Activated T-helper 17 cell treated with anti-CD3 and anti-CD28 coated beads, Interleukin-2, amount 50 U/mL, for 72 hours (primary cell): ENCODE measurements around the gene APOB. TPM values are rescaled to one million over a fixed set of nuclear protein-coding genes. Genes with fewer than 3 reads are reported as not detected.

Experiments
- ATAC-seq: fragments of 150-1000 bp; cut with Tn5 transposase; replicated peaks from 2 replicates; pipeline ENCODE4 v1.10.0; 2021; ENCODE audit warnings: mild to moderate bottlenecking, moderate library complexity
- H3K27ac Mint-ChIP-seq: one replicate; pipeline ENCODE4 v1.8.0; 2022; ENCODE audit warnings: mixed read lengths
- H3K27me3 Mint-ChIP-seq: one replicate; pipeline ENCODE4 v1.8.0; 2022; ENCODE audit warnings: mixed read lengths
- H3K36me3 Mint-ChIP-seq: one replicate; pipeline ENCODE4 v1.8.0; 2022; ENCODE audit warnings: low read depth, mild to moderate bottlenecking, mixed read lengths
- H3K4me1 Mint-ChIP-seq: one replicate; pipeline ENCODE4 v1.8.0; 2022; ENCODE audit warnings: mixed read lengths
- H3K4me3 Mint-ChIP-seq: one replicate; pipeline ENCODE4 v1.8.0; 2022; ENCODE audit warnings: mild to moderate bottlenecking, mixed read lengths
- H3K9me3 Mint-ChIP-seq: one replicate; pipeline ENCODE4 v1.8.0; 2022; ENCODE audit warnings: mixed read lengths
- total RNA-seq, 2 donors: library from RNA; stranded (reverse); gene quantifications; one replicate each; pipeline ENCODE4 v1.2.3, GENCODE V29; 2022

The APOB gene
- total RNA-seq, 2 donors from 2014 or later: not detected

DNA sequence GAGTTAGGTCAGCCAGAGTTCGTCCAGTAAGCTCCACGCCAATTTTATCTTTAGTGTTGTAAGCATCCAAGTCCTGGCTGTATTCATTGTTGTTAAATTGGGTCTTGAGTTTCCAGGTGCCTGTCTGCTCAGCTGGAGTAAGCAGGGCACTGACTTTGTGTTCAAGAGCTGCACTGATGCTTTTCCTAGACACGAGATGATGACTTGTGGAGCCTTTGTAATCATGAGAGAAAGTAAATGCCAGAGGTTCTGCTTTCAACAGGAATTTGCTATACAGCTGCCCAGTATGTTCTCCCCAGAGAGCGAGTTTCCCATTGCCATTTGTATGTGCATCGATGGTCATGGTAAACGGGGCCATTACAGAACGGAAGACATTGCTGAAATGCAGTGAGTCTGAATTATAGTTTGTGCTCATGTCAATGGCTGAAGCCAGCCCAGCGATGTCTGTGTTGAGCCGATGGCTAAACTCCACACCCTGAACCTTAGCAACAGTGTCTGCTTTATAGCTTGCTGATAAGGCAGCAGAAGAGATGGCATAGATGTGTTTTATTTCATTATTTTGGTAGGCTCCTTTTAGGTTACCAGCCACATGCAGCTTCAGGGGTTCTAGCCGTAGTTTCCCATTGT lies 32.9 kb downstream of the APOB start:
- H3K4me1 Mint-ChIP-seq: no peaks in the 10 kb centered on the region
- H3K27ac Mint-ChIP-seq: no peak overlapping the region
- no peak for ATAC-seq
- peaks cover 14% of the 10 kb centered on the region for H3K27me3 Mint-ChIP-seq
- H3K9me3 Mint-ChIP-seq: no peaks in the 10 kb centered on the region
- no peak overlapping the region for H3K4me3 Mint-ChIP-seq
- H3K36me3 Mint-ChIP-seq: no peaks in the 10 kb centered on the region

DNA sequence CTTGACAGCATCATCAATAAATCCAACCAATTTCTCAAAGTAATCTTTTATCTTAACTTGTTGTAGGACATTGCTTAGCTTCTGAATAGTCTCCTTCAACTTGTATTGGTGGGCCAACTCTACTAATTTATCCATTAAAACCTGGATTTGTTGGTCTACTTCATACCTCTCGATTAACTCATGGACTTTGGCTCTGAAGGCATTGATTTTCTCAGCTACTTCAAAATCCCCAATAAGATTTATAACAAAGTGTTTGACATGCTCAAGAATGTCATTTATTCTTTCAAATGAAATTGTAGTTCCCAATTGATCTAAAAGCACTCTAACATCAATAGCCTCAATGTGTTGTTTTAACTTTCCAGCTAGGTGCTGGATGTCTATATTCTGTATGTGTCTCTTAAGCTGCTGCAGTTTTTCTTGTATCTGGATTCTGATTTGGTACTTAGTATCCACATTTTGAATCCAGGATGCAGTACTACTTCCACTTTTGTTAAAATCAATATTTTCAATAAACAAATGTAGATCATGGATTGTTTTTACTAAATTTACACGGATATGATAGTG lies 34.1 kb downstream of the APOB start:
- H3K4me3 Mint-ChIP-seq: no peak overlapping the region
- ATAC-seq: no peak
- peaks cover 14% of the 10 kb centered on the region for H3K27me3 Mint-ChIP-seq
- no peaks in the 10 kb centered on the region for H3K9me3 Mint-ChIP-seq
- no peaks in the 10 kb centered on the region for H3K4me1 Mint-ChIP-seq
- no peak overlapping the region for H3K27ac Mint-ChIP-seq
- no peaks in the 10 kb centered on the region for H3K36me3 Mint-ChIP-seq

DNA sequence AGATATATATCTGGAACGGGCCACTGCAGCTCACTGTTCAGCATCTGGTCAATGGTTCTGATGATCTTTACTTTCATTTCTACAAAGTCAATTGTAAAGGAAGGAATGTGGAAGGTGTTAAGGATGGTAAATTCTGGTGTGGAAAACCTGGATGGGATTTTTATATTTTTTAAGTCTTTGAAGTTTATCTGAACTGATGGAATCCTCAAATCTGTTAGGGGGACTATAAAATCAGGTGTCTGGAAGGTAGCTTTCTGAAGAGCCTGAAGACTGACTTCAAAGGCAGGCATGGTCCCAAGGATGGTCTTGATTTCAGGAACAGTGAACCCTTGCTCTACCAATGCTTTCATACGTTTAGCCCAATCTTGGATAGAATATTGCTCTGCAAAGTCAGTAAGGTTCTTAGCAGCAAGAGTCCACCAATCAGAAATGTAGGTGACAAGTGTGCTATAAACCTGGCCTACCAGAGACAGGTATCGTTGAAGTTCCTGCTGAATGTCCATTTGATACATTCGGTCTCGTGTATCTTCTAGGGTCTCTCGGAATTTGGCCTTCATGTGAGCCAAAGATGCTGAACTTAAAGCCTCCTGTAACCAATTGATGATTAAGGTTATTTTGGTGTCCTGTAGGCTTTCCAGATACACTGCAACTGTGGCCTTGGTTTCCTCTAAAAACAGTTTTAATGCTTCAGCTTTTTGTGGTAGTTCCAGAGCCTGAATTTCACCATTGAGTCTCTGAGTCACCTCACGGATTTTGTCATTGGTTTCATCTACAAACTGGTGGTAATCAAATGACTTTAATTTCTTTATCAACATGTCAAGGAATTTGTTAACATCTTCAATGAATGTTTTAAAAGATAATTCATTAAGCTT lies 34.8 kb downstream of the APOB start:
- no peak overlapping the region for H3K27ac Mint-ChIP-seq
- no peak for ATAC-seq
- H3K4me3 Mint-ChIP-seq: no peak overlapping the region
- no peaks in the 10 kb centered on the region for H3K4me1 Mint-ChIP-seq
- H3K36me3 Mint-ChIP-seq: no peaks in the 10 kb centered on the region
- H3K27me3 Mint-ChIP-seq: peaks cover 14% of the 10 kb centered on the region
- no peaks in the 10 kb centered on the region for H3K9me3 Mint-ChIP-seq

DNA sequence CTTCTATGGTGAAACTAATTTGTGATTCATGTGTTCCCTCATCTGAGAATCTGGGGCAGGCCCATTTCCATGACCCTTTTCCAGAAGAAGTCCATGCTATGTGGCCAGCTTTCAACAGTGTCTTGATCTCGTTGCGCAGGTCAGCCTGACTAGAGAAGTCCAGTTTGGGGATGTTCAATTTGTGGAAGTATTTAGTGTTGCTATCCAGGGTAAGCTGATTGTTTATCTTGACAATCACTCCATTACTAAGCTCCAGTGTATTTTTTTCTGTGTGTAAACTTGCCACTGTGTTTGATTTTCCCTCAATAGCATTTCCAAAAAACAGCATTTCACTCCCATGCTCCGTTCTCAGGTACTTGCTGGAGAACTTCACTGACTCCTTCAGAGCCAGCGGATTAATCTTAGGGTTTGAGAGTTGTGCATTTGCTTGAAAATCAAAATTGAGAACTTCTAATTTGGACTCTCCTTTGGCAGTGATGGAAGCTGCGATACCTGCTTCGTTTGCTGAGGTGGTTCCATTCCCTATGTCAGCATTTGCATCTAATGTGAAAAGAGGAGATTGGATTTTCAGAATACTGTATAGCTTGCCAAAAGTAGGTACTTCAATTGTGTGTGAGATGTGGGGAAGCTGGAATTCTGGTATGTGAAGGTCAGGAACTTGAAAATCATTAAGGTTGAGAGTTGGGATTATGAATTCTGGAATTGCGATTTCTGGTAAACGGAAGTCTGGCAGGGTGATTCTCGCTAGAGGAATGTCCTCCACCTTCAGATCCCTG lies 35.7 kb downstream of the APOB start:
- Mint-ChIP-seq H3K27me3 (peaks cover 10% of the 10 kb centered on the region), H3K4me1 (no peaks in the 10 kb centered on the region), H3K4me3 (no peak overlapping the region), H3K27ac (no peak overlapping the region), H3K36me3 (no peaks in the 10 kb centered on the region), H3K9me3 (no peaks in the 10 kb centered on the region)
- ATAC-seq: no peak

DNA sequence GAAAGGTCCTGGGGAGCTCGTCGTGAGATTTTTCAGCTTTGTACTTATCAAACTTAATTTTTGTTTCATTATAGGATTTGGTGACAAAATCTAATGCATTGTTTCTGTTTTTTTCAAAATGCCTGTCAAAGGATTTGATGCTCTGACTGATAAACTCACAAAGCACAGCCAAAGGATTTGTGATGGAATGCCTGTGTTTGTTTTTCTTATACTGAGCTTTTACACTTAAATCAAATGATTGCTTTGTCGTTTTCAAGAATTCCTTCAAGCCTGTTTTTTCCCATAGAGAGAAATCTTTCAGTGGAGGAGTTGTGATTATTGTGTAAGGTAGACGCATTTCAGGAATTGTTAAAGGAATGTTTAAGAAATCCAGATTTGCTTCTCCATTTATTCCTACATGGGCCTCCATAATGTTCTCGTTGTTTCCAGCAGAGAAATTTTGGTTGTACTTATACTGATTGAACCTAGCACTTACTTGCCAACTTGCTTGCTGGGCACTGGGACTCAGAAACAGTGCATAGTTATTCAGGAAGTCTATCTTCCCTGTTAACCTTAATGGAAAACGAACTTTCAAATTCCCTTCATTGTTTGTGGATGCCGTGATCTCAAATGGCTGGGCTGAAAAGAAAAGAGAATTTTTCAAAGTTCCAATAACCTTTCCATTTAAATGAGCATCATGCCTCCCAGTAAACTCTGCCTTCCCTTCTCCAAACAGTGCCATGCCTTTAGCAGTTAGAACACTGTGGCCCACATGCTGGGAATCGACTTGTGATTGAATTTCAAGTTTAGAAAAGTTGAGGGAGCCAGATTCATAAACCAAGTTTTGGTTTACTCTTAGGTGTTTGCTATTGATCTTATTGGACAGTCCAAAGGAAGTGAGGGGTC lies 36.5 kb downstream of the APOB start:
- Mint-ChIP-seq H3K27ac (no peak overlapping the region), H3K36me3 (no peaks in the 10 kb centered on the region), H3K4me3 (no peak overlapping the region), H3K9me3 (no peaks in the 10 kb centered on the region), H3K4me1 (no peaks in the 10 kb centered on the region), H3K27me3 (peaks cover 10% of the 10 kb centered on the region)
- no peak for ATAC-seq

DNA sequence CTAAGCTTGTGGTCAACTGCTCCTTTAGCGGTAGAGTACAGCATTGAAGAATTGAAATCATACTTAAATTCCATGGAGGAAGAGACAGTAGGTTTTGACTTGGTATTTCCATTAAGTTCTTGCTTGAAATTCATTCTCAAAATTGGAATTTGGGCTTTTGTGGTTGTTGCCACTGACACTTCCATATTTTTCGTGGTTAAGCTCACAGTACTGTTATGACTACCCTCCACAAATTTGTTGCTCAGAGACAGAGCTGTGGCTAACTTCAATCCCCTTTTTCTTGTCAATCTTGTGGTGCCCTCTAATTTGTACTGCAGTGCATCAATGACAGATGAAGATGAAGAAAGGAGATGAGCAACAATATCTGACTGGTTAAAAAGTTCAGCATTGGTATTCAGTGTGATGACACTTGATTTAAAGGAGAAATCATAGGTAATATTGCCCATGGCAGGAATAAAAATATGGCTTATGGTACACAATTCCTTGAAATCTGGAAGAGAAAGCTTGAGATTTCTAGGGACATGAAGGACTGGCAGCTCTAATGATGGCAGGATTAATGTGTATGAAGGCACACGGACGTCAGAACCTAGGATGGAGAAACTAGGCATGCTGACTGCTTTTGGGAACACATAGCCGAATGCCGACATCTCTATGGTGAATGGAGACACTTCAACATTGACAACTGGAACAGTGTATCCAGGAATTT lies 37.3 kb downstream of the APOB start:
- peaks cover 10% of the 10 kb centered on the region for H3K27me3 Mint-ChIP-seq
- H3K4me1 Mint-ChIP-seq: no peaks in the 10 kb centered on the region
- H3K4me3 Mint-ChIP-seq: no peak overlapping the region
- no peak for ATAC-seq
- H3K36me3 Mint-ChIP-seq: no peaks in the 10 kb centered on the region
- H3K27ac Mint-ChIP-seq: no peak overlapping the region
- H3K9me3 Mint-ChIP-seq: no peaks in the 10 kb centered on the region

DNA sequence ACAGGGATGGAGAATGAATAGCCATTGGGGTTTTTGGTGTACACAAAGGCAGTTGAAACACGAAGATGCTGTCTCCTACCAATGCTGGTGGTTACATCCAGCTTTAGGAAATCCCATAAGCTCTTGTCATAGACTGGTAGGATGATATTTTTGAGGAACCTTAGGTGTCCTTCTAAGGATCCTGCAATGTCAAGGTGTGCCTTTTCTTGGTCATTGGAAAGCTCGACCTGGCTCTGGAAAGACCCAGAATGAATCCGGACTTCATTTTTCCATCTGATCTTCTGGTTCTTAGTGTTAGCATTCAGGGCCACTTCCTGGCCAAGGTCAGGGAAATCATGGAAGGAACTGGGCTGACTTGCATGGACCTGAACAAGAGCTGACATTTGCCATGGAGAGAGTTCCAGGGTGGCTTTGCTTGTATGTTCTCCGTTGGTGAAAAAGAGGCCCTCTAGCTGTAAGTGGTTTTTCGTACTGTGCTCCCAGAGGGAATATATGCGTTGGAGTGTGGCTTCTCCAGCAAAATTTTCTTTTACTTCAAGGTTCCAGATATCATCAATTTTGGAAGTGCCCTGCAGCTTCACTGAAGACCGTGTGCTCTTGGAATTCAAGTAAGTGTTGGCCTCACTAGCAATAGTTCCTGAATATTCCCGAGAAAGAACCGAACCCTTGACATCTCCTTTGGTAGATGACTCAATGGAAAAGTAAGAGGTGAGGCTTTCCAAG lies 38.0 kb downstream of the APOB start:
- Mint-ChIP-seq H3K36me3 (no peaks in the 10 kb centered on the region), H3K27me3 (peaks cover 7% of the 10 kb centered on the region), H3K4me3 (no peak overlapping the region), H3K9me3 (no peaks in the 10 kb centered on the region), H3K27ac (no peak overlapping the region), H3K4me1 (no peaks in the 10 kb centered on the region)
- ATAC-seq: no peak

DNA sequence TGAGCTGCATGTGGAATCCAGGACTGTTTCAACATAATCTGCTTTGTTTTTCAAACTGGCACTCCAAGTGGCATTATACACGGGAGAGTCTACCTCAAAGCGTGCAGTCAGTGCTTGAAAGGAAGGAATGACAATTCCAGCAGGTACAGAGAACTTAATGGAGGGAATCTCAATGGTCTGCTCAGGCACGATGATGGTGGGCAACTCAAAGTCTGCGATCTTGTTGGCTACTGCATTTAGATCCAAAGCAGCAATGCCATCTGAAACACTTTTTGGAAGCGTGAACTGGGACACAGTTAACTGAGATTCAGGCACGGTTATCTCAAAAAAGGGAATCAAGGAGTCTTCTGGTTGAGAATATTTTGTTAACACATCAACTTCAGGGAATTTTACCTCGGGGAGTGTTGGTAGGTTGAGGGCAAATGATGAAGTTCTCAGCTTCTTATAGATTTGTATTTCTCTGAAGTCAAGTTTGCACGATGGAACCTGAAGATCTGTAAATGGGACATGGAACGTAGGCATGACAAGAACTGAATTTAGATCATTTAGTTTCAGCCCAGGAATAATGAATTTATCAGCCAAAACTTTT lies 38.7 kb downstream of the APOB start:
- Mint-ChIP-seq H3K4me3 (no peak overlapping the region), H3K9me3 (no peaks in the 10 kb centered on the region), H3K36me3 (no peaks in the 10 kb centered on the region), H3K27ac (no peak overlapping the region), H3K4me1 (no peaks in the 10 kb centered on the region), H3K27me3 (peaks cover 6% of the 10 kb centered on the region)
- ATAC-seq: no peak

DNA sequence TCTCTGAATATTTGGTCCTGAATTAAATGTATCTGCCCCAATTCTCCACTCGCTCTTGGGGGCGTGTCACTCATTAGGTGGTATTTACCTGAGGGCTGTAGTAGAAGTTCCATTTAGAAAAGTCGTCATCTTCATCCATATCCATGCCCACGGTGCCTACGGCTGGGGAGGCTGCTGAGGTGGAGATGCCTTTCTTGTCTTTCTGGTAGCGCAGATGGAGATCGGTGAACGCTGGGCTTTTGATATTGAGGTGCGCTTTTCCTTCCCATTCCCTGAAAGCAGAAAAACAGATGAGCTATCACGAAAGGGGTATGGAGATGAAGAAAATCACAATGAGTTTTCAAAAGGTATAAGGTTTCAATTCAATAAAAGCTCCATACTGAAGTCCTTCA lies 39.7 kb downstream of the APOB start:
- H3K4me3 Mint-ChIP-seq: no peak overlapping the region
- H3K36me3 Mint-ChIP-seq: no peaks in the 10 kb centered on the region

DNA sequence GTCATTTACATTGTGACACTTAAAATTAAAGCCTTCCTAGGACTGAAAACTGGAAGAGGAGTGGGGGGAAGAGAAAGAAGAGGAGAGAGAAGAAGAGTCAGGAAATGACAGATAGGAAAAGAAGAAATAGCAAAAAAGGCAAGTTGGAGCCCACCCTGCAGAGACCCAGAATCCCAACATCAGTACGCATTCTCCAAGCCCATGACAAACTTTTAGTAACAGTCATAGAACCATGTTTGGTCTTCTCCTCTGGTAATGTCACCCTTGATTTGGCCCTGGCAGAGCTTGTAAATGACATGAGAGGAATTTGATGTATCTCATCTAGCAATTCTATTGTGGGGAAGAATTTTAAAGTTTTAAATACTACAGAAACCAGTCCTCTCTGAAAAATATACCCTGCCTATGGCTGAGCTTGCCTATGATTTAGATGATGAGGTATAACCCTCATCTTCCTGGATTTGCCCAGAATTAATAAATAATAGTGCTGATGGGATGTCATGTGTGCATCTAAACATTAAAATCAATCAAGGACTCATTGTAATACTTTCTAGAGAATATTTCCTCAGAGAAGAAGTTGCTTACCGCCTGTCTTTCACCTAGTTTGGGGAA lies 40.2 kb downstream of the APOB start:
- H3K27ac Mint-ChIP-seq: no peak overlapping the region

More for the DNA sequence above, 39.7 kb downstream of the APOB start:
- H3K4me1 Mint-ChIP-seq: no peaks in the 10 kb centered on the region
- no peak overlapping the region for H3K27ac Mint-ChIP-seq
- H3K27me3 Mint-ChIP-seq: peaks cover 6% of the 10 kb centered on the region
- H3K9me3 Mint-ChIP-seq: no peaks in the 10 kb centered on the region
- no peak for ATAC-seq

DNA sequence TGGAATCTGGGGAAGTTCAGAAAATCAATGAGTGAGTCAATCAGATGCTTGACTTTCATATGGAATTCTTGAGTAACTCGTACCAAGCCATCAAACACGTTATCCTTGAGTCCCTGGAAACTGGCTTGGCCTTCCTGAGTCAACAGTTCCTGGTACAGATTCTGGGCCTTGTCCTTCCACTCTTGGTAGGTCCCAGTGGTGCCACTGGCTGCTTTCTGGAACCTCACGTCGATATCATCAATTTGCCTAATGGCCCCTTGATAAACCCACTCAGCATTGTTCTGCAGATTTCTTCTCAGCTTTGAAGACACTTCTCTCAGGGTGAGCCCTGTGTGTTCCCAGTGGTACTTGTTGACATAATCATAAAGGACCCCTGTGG lies 41.1 kb downstream of the APOB start:
- Mint-ChIP-seq H3K27me3 (peaks cover 6% of the 10 kb centered on the region), H3K9me3 (no peaks in the 10 kb centered on the region), H3K4me1 (no peaks in the 10 kb centered on the region), H3K36me3 (no peaks in the 10 kb centered on the region), H3K27ac (no peak overlapping the region), H3K4me3 (no peak overlapping the region)
- no peak for ATAC-seq

More for the DNA sequence above, 40.2 kb downstream of the APOB start:
- H3K4me1 Mint-ChIP-seq: no peaks in the 10 kb centered on the region
- H3K4me3 Mint-ChIP-seq: no peak overlapping the region
- ATAC-seq: no peak
- H3K27me3 Mint-ChIP-seq: peaks cover 6% of the 10 kb centered on the region
- no peaks in the 10 kb centered on the region for H3K36me3 Mint-ChIP-seq
- H3K9me3 Mint-ChIP-seq: no peaks in the 10 kb centered on the region

DNA sequence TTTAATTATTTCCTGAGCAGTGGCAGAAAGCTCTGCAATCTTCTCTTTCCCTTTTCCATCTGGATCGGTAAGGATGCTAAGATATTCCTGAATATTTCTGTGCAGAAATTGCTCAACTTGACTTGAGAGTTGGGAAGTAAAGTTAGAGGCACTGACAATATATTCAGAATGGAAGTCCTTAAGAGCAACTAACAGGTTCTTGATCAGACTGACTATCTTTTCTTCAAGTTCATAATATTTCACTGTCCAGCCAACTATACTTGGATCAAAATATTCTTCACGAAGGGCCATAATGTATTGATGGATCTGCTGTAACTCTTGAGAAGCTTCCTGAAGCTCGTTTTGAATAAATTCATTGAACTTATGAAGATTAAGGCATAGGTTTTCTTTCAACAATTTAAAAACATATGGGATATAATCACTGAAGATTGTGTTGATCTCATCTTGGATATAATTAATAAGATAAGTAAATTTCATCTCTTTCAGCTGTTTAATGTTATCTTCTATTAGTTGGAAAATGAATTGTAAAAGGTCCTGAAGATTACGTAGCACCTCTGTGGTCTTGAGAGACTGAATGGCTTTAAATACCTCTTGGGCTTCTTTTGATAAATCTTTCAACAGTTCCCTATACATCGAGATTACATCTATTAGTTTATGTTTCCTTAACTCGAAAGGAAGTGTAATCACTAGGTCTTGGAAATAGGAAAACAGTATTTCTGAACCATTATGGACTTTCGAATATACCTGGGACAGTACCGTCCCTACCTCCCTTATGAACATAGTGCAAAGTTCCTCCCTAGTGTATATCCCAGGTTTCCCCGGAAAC lies 41.7 kb downstream of the APOB start:
- Mint-ChIP-seq H3K9me3 (no peaks in the 10 kb centered on the region), H3K27me3 (peaks cover 6% of the 10 kb centered on the region), H3K4me1 (no peaks in the 10 kb centered on the region), H3K36me3 (no peaks in the 10 kb centered on the region), H3K27ac (no peak overlapping the region), H3K4me3 (no peak overlapping the region)
- no peak for ATAC-seq
